DOHH2 (cell line): Measurements from ENCODE around the gene OR51E2.

ENCODE experiments used
- H3F3A ChIP-seq: fragments of 200-600 bp; sonication (generic), shearing (Covaris generic); 2 replicates; pipeline ENCODE4 v1.6.0; 2016; ENCODE audit warnings: antibody characterized with exemption, mild to moderate bottlenecking; ENCODE audit not compliant: control insufficient read depth, insufficient read depth
- H3K27ac ChIP-seq: fragments of 200-600 bp; sonication (generic); 2 replicates; pipeline ENCODE4 v1.5.1; 2014; ENCODE audit warnings: low read depth, mild to moderate bottlenecking, low read length, moderate library complexity
- H3K27me3 ChIP-seq: fragments of 200-600 bp; sonication (generic); 2 replicates; pipeline ENCODE4 v1.6.1; 2014; ENCODE audit warnings: mild to moderate bottlenecking, low read length, mixed read lengths; ENCODE audit not compliant: control insufficient read depth
- H3K36me3 ChIP-seq: fragments of 200-600 bp; sonication (generic); 2 replicates; pipeline ENCODE4 v1.6.1; 2014; ENCODE audit warnings: mild to moderate bottlenecking, low read length, moderate library complexity, mixed read lengths; ENCODE audit not compliant: control insufficient read depth
- H3K4me1 ChIP-seq: fragments of 200-600 bp; sonication (generic); 2 replicates; pipeline ENCODE4 v1.6.1; 2014; ENCODE audit warnings: mild to moderate bottlenecking, low read length, mixed read lengths; ENCODE audit not compliant: control insufficient read depth
- H3K4me2 ChIP-seq: fragments of 200-600 bp; sonication (generic); 2 replicates; pipeline ENCODE4 v1.6.0; 2014; ENCODE audit warnings: mild to moderate bottlenecking, low read length, moderate library complexity
- H3K4me3 ChIP-seq: fragments of 200-600 bp; sonication (generic); 2 replicates; pipeline ENCODE4 v1.5.1; 2014; ENCODE audit warnings: mild to moderate bottlenecking, low read length, mixed read lengths
- H3K79me2 ChIP-seq: fragments of 200-600 bp; sonication (generic); 2 replicates; pipeline ENCODE4 v1.6.1; 2014; ENCODE audit warnings: mild to moderate bottlenecking, low read length, mixed read lengths; ENCODE audit not compliant: control insufficient read depth
- H3K9me2 ChIP-seq: fragments of 200-600 bp; sonication (generic); replicated peaks from 2 replicates; pipeline ENCODE4 v1.6.1; 2014; ENCODE audit warnings: mild to moderate bottlenecking, low read length, mixed read lengths; ENCODE audit not compliant: control insufficient read depth
- H3K9me3 ChIP-seq: fragments of 200-600 bp; sonication (generic); 2 replicates; pipeline ENCODE4 v1.6.1; 2014; ENCODE audit warnings: antibody characterized with exemption, low read length, mixed read lengths; ENCODE audit not compliant: control insufficient read depth, insufficient read depth
- H4K20me1 ChIP-seq: fragments of 200-600 bp; sonication (generic); 2 replicates; pipeline ENCODE4 v1.6.0; 2014; ENCODE audit warnings: low read depth, mild to moderate bottlenecking, antibody characterized with exemption, low read length, moderate library complexity; ENCODE audit not compliant: control insufficient read depth, insufficient read depth
- EZH2phosphoT487 ChIP-seq: fragments of 200-600 bp; sonication (generic); IDR thresholded peaks from 2 replicates; pipeline ENCODE4 v1.6.1; 2017; ENCODE audit warnings: borderline replicate concordance, mild to moderate bottlenecking, antibody characterized with exemption, low read length, moderate library complexity, mixed read lengths
- TF ChIP-seq, protein P1 (sequence below): fragments of 200-600 bp; sonication (generic); IDR thresholded peaks from one replicate; pipeline ENCODE4 v1.5.1; 2014; ENCODE audit warnings: antibody characterized with exemption, mild to moderate bottlenecking, low read depth, low read length; ENCODE audit not compliant: poor library complexity, severe bottlenecking

OR51E2 gene

DNA sequence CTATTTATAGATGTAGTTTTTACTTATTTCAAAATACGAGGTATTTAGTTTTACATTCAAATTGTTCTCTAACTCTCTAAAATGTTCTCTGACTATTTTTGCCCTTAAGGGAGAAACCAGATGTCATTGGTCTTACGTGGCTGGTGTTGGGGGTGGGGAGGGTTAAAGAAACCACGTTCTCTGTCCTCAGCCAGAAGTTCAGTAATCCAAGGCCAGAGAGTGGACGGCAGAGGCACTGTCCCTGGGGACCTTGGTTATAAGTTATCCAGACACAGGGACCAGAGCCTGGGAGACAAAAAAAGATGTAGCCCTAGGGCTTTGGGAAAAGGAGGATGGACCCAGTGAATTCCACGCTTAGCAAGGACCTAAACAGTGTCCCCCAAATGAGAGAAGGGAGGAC, 54.6 kb downstream of the OR51E2 start:
- H3K27ac ChIP-seq, result no peak overlapping the region

DNA sequence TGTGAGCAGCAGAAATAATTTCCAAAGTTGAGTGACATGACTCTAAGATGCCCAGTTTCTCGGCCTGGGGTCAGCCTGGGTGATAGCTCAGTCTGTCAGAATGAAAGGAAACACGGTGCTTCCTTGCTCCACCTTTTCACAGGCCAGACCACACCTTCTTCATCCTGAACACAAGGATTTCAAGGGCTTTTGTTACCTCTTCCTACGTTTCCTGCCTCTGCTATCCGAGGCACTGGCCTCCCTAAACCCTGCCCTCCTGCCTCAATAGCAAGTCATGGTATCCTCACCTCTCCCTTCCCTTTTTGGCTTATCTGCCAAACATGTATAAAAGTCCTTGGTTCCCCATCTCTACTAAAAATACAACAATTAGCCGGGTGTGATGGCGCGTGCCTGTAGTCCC, 55.6 kb downstream of the OR51E2 start:
- no peak overlapping the region for H3K27ac ChIP-seq
- TF ChIP-seq EZH2phosphoT487, result no peak
- TF ChIP-seq, protein P1, sequence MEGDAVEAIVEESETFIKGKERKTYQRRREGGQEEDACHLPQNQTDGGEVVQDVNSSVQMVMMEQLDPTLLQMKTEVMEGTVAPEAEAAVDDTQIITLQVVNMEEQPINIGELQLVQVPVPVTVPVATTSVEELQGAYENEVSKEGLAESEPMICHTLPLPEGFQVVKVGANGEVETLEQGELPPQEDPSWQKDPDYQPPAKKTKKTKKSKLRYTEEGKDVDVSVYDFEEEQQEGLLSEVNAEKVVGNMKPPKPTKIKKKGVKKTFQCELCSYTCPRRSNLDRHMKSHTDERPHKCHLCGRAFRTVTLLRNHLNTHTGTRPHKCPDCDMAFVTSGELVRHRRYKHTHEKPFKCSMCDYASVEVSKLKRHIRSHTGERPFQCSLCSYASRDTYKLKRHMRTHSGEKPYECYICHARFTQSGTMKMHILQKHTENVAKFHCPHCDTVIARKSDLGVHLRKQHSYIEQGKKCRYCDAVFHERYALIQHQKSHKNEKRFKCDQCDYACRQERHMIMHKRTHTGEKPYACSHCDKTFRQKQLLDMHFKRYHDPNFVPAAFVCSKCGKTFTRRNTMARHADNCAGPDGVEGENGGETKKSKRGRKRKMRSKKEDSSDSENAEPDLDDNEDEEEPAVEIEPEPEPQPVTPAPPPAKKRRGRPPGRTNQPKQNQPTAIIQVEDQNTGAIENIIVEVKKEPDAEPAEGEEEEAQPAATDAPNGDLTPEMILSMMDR, result no peak
- H3K4me1 ChIP-seq, result no peaks in the 10 kb centered on the region

More for the DNA sequence above, 54.6 kb downstream of the OR51E2 start:
- Histone ChIP-seq H3K4me3 (no peak overlapping the region), H3K79me2 (no peaks in the 10 kb centered on the region), H4K20me1 (no peaks in the 10 kb centered on the region), H3K9me2 (no peaks in the 10 kb centered on the region), H3K27me3 (no peaks in the 10 kb centered on the region), H3F3A (no peaks in the 10 kb centered on the region), H3K36me3 (no peaks in the 10 kb centered on the region), H3K4me2 (no peak overlapping the region), H3K9me3 (no peaks in the 10 kb centered on the region), H3K4me1 (no peaks in the 10 kb centered on the region)
- no peak for TF ChIP-seq EZH2phosphoT487
- TF ChIP-seq, protein P1, result no peak

DNA sequence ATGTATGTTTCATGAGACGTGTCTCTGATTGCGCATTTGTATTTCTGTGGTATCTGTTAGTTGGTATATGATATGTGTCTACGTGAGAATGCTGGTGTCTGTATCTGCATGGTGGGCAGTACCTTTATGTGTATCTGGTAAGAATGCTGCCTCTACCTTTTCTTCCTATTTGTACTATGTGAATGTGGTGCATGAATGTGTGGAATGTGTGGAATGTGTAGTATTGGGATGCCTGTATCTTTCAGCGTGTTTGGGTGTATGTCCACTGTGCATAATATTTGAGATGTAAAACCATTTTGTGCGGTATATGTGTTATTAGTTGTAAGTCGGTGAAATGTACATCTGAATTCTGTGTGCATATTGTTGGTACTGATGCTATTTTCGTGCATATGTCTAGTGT, 56.2 kb downstream of the OR51E2 start:
- no peaks in the 10 kb centered on the region for H4K20me1 ChIP-seq
- no peak overlapping the region for H3K4me2 ChIP-seq
- H3K36me3 ChIP-seq, result no peaks in the 10 kb centered on the region
- no peaks in the 10 kb centered on the region for H3K9me3 ChIP-seq
- no peaks in the 10 kb centered on the region for H3K9me2 ChIP-seq
- H3K27ac ChIP-seq, result no peak overlapping the region
- H3K27me3 ChIP-seq, result no peaks in the 10 kb centered on the region
- H3K4me3 ChIP-seq, result no peak overlapping the region
- no peaks in the 10 kb centered on the region for H3K79me2 ChIP-seq
- H3F3A ChIP-seq, result no peaks in the 10 kb centered on the region
- H3K4me1 ChIP-seq, result no peaks in the 10 kb centered on the region
- TF ChIP-seq, protein P1, result no peak
- TF ChIP-seq EZH2phosphoT487, result no peak

More for the DNA sequence above, 55.6 kb downstream of the OR51E2 start:
- H3K4me3 ChIP-seq, result no peak overlapping the region
- H3K9me2 ChIP-seq, result no peaks in the 10 kb centered on the region
- no peaks in the 10 kb centered on the region for H3K27me3 ChIP-seq
- no peaks in the 10 kb centered on the region for H3K9me3 ChIP-seq
- no peaks in the 10 kb centered on the region for H4K20me1 ChIP-seq
- H3F3A ChIP-seq, result no peaks in the 10 kb centered on the region
- H3K36me3 ChIP-seq, result no peaks in the 10 kb centered on the region
- H3K79me2 ChIP-seq, result no peaks in the 10 kb centered on the region
- H3K4me2 ChIP-seq, result no peak overlapping the region

DNA sequence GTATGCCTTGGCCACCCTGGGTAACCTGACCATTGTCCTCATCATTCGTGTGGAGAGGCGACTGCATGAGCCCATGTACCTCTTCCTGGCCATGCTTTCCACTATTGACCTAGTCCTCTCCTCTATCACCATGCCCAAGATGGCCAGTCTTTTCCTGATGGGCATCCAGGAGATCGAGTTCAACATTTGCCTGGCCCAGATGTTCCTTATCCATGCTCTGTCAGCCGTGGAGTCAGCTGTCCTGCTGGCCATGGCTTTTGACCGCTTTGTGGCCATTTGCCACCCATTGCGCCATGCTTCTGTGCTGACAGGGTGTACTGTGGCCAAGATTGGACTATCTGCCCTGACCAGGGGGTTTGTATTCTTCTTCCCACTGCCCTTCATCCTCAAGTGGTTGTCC, 57.7 kb downstream of the OR51E2 start:
- H3K4me3 ChIP-seq, result no peak overlapping the region
- no peak overlapping the region for H3K27ac ChIP-seq
- no peaks in the 10 kb centered on the region for H4K20me1 ChIP-seq
- H3K79me2 ChIP-seq, result no peaks in the 10 kb centered on the region
- H3K9me3 ChIP-seq, result no peaks in the 10 kb centered on the region
- H3K9me2 ChIP-seq, result no peaks in the 10 kb centered on the region
- H3F3A ChIP-seq, result no peaks in the 10 kb centered on the region
- H3K4me1 ChIP-seq, result no peaks in the 10 kb centered on the region
- peaks cover 3% of the 10 kb centered on the region; the same call in 1 of the 2 replicates for H3K27me3 ChIP-seq
- no peak overlapping the region for H3K4me2 ChIP-seq
- H3K36me3 ChIP-seq, result no peaks in the 10 kb centered on the region
- no peak for TF ChIP-seq EZH2phosphoT487
- TF ChIP-seq, protein P1, result no peak
